C4-2B (cell line): Measurements from ENCODE around the gene CTNNA2.

ENCODE experiments used
- ZFX ChIP-seq: fragments of 450-650 bp; IDR thresholded peaks from 2 replicates; pipeline ENCODE4 v1.6.1; 2017
- TF ChIP-seq, protein P1 (sequence below): fragments of 450-650 bp; conservative IDR thresholded peaks from 2 replicates; pipeline ENCODE4 v1.5.1; 2017; ENCODE audit warnings: mild to moderate bottlenecking

DNA sequence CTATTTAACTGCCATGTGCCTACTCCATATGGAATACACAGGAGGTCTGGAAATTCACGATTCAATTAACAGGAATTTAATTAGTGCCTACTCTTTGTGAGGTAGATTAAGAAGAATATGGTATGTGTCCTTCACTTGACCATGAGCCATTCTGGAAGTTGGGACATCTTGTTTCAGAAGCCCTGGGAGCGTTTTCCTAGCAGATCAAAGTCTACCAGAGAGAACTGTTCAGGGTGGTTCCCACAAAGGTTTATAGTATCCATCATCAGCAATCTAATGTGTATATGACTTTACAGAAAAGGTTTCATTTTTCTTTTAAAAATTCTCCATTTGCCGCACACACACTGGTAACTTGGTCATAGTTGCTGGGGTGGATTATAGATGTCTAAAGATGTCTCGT is 632.6 kb downstream of the CTNNA2 start:
- TF ChIP-seq, protein P1, sequence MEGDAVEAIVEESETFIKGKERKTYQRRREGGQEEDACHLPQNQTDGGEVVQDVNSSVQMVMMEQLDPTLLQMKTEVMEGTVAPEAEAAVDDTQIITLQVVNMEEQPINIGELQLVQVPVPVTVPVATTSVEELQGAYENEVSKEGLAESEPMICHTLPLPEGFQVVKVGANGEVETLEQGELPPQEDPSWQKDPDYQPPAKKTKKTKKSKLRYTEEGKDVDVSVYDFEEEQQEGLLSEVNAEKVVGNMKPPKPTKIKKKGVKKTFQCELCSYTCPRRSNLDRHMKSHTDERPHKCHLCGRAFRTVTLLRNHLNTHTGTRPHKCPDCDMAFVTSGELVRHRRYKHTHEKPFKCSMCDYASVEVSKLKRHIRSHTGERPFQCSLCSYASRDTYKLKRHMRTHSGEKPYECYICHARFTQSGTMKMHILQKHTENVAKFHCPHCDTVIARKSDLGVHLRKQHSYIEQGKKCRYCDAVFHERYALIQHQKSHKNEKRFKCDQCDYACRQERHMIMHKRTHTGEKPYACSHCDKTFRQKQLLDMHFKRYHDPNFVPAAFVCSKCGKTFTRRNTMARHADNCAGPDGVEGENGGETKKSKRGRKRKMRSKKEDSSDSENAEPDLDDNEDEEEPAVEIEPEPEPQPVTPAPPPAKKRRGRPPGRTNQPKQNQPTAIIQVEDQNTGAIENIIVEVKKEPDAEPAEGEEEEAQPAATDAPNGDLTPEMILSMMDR = no peak
- TF ChIP-seq ZFX = no peak
